Calu3 (cell line): ENCODE data around the gene FNDC3B. TPM values are rescaled to one million over a fixed set of nuclear protein-coding genes. Genes with fewer than 3 reads are reported as not detected.

Experiments
- BruUV-seq: library from RNA; stranded (reverse); fragments of 400-500 nt; replicated peaks from 2 replicates; lab custom pipeline; 2021; lab: Mats Ljungman, UMichigan
- CTCF ChIA-PET: fragments of 300-600 bp; sonication (Branson Sonifier 250); formaldehyde crosslinking; loops from one replicate; lab custom pipeline; 2022; ENCODE audit warnings: antibody characterized with exemption; lab: Charles Lee
- DNase-seq: peaks from one replicate; pipeline ENCODE4 v3.0.0; 2022
- H3K27ac Mint-ChIP-seq: one replicate; pipeline ENCODE4 v1.8.0; 2022; ENCODE audit warnings: mixed read lengths; ENCODE audit not compliant: unreplicated experiment
- H3K27me3 Mint-ChIP-seq: one replicate; pipeline ENCODE4 v1.8.0; 2022; ENCODE audit warnings: mixed read lengths; ENCODE audit not compliant: unreplicated experiment
- H3K36me3 Mint-ChIP-seq: one replicate; pipeline ENCODE4 v1.8.0; 2022; ENCODE audit warnings: mild to moderate bottlenecking, moderate library complexity, mixed read lengths; ENCODE audit not compliant: insufficient read depth, unreplicated experiment
- H3K4me1 Mint-ChIP-seq: one replicate; pipeline ENCODE4 v1.8.0; 2022; ENCODE audit warnings: mild to moderate bottlenecking, low read depth, mixed read lengths; ENCODE audit not compliant: unreplicated experiment
- H3K4me3 Mint-ChIP-seq: one replicate; pipeline ENCODE4 v1.8.0; 2022; ENCODE audit warnings: mild to moderate bottlenecking, low read depth, moderate library complexity, mixed read lengths; ENCODE audit not compliant: unreplicated experiment
- H3K9me3 Mint-ChIP-seq: one replicate; pipeline ENCODE4 v1.8.0; 2022; ENCODE audit warnings: low read depth, mixed read lengths; ENCODE audit not compliant: unreplicated experiment
- CTCF ChIP-seq: fragments of 200-600 bp; IDR thresholded peaks from one replicate; pipeline ENCODE4 v1.8.0; 2022; ENCODE audit warnings: antibody characterized with exemption; ENCODE audit not compliant: unreplicated experiment
- intact Hi-C: fragments of 100-400 bp; cut with micrococcal nuclease; formaldehyde crosslinking; loops from one replicate; pipeline ENCODE4 v1.10.0; 2022; ENCODE audit not compliant: unreplicated experiment
- total RNA-seq: library from RNA; stranded (reverse); gene quantifications from 2 replicates; pipeline ENCODE4 v1.2.3, GENCODE V29; 2022

FNDC3B gene
- total RNA-seq, 1 experiment from 2014 or later = 453 TPM

- BruUV-seq = no TSS peak
- intact Hi-C loops = no loop called here
- CTCF ChIA-PET = no interaction called here
- TF ChIP-seq CTCF = no peak
- Mint-ChIP-seq H3K27ac (peak overlapping the region; percentile 4), H3K4me3 (no peak overlapping the region), H3K27me3 (no peaks in the 10 kb centered on the region), H3K36me3 (peaks cover 84% of the 10 kb centered on the region), H3K4me1 (peaks cover 91% of the 10 kb centered on the region), H3K9me3 (no peaks in the 10 kb centered on the region)
- no peak for DNase-seq
These were observed 31.4 kb downstream of the FNDC3B start for GRCh38 chr3:172070802-172071201.

DNA sequence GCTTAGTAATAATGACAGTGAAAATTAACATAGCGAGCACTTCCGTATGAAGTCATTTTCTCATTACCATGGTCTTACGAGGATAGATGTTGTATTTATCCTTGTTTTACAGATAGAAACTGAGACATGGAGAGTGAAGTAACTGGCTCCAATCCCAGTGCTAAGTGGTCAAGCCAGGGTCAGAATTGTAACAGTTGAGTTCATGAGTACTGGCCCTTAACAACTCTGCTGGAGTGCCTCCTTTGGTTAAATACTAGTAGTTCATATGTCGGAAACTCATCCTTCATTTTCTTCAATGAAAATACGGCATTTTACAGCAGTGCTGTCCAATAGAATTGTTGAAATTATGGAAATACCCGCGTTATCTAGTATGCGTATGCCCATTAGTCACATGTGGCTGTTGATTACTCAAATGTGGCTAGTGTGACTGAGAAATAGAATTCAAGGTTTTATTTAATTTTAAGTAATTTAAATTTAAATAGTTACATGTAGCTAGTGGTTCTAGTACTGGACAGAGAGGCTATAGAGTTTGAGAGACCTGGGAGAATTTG lies 32.5 kb downstream of the FNDC3B start:
- intact Hi-C loops = no loop called here
- peaks cover 84% of the 10 kb centered on the region for H3K36me3 Mint-ChIP-seq
- DNase-seq = no peak
- no peaks in the 10 kb centered on the region for H3K27me3 Mint-ChIP-seq
- H3K27ac Mint-ChIP-seq = peak overlapping the region; percentile 46
- no TSS peak for BruUV-seq
- TF ChIP-seq CTCF = no peak
- no peaks in the 10 kb centered on the region for H3K9me3 Mint-ChIP-seq
- peaks cover 91% of the 10 kb centered on the region for H3K4me1 Mint-ChIP-seq
- H3K4me3 Mint-ChIP-seq = no peak overlapping the region
- CTCF ChIA-PET = no interaction called here

GRCh38 chr3:172072543-172072942 lies 33.2 kb downstream of the FNDC3B start:
- Mint-ChIP-seq H3K4me3 (no peak overlapping the region), H3K36me3 (peaks cover 84% of the 10 kb centered on the region), H3K27me3 (no peaks in the 10 kb centered on the region), H3K9me3 (no peaks in the 10 kb centered on the region), H3K4me1 (peaks cover 91% of the 10 kb centered on the region), H3K27ac (peak overlapping the region; percentile 17)
- TF ChIP-seq CTCF = no peak
- intact Hi-C loops = no loop called here
- DNase-seq = no peak
- CTCF ChIA-PET = no interaction called here
- no TSS peak for BruUV-seq

DNA sequence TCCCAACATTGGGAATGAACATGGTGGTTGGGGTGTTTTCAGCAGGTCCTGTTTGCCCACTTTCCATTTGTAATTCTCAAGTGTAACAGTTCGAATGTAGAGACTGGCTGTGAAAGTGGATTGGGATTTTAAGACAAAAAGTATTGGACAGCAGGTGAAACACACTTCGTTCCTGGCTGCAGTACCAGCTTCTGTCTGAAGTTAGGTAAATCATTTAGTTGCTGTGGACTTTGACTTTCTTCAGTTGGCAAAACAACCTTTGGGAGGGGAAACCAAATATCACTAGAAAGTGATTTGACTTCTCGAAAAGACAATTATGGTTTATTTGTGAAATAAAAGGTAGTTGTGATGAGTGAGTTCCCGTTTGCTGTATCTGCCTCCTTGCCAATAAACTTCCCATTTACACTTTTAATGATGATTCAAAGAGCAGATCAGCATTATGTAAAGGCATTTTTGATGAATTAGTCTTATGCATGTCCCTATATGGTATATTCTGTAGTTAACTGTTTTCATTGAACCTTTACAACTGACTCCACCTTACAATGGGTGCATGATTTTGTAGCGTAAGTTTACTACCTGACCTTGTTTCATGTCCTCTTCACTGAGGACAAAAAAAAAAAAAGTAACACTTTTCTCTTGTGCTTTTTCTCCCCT lies 34.0 kb downstream of the FNDC3B start:
- peaks cover 91% of the 10 kb centered on the region for H3K4me1 Mint-ChIP-seq
- intact Hi-C loops = no loop called here

More for the DNA sequence above, 34.0 kb downstream of the FNDC3B start:
- DNase-seq = no peak
- no peak overlapping the region for H3K4me3 Mint-ChIP-seq
- no TSS peak for BruUV-seq
- no peaks in the 10 kb centered on the region for H3K9me3 Mint-ChIP-seq
- CTCF ChIA-PET = no interaction called here
- no peak for TF ChIP-seq CTCF
- no peaks in the 10 kb centered on the region for H3K27me3 Mint-ChIP-seq
- H3K27ac Mint-ChIP-seq = peak overlapping the region; percentile 17
- H3K36me3 Mint-ChIP-seq = peaks cover 84% of the 10 kb centered on the region
